Hematopoietic multipotent progenitor cell (in vitro differentiated cells): ENCODE data around the gene NBEA. TPM values are rescaled to one million over a fixed set of nuclear protein-coding genes. Genes with fewer than 3 reads are reported as not detected.
A peak's percentile ranks its signal among the peaks of the same experiment; 100 is the strongest.
"Not testable (repeated sequence)": the region's sequence is repeated elsewhere in the genome, so short reads cannot be mapped to it uniquely, and the experiment has no call there.

Experiments
- DNase-seq, 3 donors: peaks; one replicate each; pipeline ENCODE4 v3.0.0-alpha.2; 2011 to 2015; ENCODE audit warnings: low read depth in 2 of 3, low spot score in 2 of 3
- total RNA-seq: library from RNA; depleted of rRNA; stranded (reverse); fragments of >200 nt; gene quantifications from one replicate; pipeline ENCODE4 v1.2.3, GENCODE V29; 2012

NBEA gene
- total RNA-seq, 1 donor = 4.6 TPM

DNA sequence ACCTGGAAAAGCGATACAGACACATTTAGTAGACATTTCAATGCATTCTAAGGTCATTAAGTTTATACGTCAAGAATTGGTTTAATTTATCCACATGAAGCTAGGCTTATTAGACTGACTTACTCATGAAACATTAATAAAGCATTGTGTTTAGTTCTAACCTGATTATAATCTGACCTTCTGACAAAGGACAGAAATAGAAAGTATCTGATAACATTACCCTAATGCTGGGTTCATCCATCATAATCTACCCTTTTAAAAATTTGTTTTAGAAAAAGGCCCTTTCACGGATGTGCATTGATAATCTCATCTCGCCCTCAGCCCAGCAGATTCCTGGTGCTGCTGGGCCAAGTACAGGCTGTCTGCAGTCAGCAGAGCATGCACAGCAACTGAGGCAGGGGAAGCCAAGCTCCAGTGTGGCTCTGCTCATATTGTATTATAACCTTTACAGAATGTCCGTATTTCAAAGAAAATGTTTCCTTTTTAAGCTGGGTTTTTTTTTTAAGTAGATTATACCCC lies 676.6 kb downstream of the NBEA start:
- DNase-seq = no peak

DNA sequence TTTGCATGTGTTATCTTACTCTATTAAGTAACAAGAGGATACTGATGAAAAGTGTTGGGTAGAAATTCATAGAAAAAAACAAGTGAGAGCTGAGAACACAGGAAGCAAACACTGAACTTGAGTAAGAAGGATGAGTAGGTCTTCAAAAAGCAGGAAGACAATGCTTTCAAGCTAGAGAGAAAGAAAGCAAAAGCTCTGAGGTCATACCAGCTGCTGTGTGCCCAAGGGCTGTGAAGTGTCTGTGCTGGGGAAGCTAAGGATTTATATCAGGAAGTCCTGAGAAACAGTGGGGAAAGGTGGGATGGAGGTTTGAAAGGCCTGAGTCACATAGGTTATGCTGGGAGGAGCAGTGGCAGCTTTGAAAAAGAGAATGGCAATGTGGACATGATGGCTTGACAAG lies 679.9 kb downstream of the NBEA start:
- DNase-seq = no peak

DNA sequence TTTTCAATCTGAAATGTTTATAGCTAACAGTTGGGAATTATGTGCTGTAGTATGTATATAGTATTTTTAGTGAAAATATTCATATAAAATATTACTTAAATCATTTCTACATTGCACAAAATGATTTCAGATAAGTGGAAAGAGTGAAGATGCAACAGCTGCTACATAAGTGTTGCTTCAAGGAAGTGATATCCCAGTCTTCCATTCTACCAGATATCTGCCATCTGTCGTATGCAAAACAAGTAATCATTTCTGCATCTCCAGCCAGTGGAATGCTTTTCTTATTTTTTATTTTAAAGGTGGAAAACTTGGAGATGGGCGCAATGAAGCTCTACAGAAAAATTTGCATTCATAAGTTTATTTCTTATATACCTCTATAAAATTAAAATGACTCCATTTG lies 687.0 kb downstream of the NBEA start:
- DNase-seq = no peak

DNA sequence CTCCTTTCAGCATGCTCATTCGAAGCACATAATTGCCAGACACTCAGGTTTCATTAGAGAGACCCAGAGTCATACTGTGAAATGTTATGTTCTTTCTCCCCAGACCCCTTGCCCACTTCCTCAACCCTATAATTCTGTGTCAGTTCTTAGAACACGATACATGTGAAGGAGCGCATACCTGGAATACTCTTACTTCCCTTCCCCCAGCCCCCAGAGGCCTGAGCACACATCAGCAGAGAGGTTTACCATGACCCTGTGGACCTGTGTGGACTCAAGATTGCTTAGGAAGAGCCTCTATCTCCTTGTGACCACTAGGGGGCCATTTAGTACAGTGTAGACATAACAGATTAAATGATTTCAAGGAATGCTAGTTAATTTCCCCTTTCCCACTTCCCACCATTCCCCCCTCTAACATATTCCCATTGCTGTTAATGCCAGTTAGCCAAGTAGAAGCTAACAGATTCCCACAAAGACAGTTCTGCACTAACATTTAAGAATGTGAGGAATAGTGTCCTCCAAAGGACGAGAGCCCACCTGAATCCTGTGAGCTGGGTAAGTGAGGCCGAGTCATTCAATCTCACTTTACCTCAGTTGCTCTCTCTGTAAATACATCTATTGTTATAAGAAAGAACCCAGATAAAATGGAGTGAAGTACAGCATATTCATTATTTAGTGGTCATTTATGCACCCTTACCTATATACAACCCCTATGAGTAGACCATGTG lies 688.6 kb downstream of the NBEA start:
- peak in 2 of 3 donors; percentile 20 to 26 for DNase-seq

DNA sequence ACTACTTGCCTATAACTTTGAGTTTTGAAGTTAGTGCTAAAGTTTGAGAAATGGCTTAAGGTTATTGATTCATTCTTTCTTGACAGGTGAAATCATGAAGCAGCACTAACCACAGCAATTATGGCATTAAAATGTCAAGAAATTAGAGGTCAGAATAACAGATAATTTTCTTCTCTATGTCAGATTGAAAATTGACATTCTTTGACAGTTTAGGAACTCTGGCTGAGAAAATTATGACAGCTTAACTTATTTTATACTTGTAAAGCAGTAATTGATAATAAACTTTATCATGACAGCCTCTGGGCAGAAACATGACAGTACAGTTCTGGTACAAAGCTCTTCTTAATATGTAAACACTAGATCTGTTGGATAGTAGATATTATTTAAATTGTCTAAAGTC lies 689.6 kb downstream of the NBEA start:
- no peak for DNase-seq

DNA sequence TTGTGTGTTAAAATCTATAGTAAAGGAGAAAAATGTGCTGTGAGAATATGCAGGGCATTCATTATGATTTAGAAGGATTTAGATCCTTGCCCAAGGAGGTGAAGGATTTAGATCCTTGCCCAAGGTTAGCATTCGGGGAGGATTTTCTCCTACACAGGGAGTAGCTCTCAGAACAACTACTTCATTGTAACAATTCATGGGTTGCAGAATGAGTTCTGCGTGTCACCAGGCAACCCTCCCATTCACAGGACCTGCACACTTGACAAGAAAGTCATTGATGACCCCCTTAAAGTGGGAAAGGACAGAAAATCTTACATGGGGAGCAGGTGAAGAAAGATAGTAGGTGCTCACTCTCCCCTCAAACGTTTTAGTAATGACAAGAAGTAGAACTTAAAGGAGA lies 701.6 kb downstream of the NBEA start:
- no peak for DNase-seq

DNA sequence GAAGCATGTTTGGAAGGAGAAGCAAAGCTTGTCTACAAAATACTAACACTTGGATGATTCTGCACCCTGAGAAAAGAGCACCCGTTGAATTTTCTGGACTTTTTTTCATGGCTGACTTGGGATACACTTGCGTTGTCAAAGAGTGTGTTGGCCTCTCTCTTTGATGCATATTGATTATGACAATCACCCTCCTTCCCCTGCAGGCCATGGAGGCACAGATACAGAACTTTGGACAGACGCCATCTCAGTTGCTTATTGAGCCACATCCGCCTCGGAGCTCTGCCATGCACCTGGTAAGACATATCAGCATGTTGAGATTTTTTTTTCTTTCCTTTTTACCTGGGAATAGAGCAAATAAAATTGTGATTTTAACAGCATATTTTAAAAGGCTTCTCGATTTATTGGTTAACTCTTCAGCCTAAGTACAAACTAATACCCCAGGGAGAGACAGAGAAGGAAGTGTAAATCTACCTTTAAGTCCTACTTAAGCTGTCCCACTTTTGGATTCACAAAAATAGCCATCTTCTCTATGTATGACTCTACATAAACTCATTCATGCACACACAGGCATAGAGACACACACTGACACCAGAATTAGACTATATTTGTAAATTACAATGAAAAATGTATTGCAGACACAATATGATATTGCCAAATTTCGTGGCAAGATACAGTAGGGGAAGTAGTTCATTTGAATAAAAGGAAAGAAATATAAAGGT lies 704.1 kb downstream of the NBEA start:
- DNase-seq = no peak

DNA sequence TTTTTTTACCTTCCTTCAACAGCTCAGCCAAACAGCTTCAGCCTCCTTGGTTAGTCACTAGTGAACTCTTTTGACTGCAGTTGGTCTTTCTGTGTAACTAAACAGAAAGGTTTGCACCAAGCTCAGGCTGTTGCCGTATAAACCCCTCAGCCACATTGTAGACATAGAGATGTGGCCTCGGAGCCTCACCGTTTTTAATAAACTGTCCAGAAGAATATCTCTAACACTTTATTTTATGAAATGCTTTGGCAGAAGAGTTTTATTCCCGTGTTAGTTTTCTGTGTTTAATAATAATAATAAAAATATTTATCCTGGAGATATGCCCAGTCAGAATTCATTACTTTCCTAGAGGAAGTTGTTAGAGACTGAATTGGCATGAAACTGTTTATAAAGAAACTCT lies 706.1 kb downstream of the NBEA start:
- DNase-seq = no peak

DNA sequence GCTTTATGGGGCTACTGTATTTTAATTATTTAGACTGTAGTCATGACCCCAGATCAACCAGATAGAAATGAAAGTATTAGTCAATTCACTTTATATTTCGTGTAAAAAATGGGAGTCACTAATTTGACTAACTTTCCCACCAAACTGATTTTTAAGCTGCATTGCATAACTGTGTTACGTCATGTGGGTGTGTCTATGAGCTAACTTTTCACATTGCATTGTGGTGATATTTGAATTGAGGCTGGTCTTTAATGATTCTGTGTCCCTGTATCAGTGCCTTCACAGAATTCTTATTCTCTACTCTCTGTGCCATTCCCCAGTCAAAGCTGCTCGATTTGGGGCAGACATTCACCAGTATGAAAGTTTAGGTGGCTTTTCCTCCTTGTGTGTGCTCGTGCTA lies 707.1 kb downstream of the NBEA start:
- no peak for DNase-seq

DNA sequence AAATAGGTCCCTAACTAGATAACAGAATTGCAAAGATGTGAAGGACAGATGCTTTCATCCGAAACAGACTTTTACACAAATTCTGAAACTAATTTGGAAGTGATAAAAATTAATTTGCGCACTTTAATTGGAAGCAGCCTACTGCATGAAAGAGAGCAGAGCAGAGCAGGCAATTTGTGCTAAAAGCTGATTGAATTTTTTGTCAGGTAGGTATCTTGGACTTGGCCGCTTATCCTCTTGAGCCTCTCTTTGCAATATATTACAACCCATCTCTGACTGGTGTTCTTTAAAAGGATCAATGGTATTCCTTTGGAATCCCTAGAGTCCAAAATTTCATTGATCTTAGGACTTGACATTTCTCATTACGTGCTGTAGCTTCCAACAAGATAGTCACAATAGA lies 717.7 kb downstream of the NBEA start:
- no peak for DNase-seq

DNA sequence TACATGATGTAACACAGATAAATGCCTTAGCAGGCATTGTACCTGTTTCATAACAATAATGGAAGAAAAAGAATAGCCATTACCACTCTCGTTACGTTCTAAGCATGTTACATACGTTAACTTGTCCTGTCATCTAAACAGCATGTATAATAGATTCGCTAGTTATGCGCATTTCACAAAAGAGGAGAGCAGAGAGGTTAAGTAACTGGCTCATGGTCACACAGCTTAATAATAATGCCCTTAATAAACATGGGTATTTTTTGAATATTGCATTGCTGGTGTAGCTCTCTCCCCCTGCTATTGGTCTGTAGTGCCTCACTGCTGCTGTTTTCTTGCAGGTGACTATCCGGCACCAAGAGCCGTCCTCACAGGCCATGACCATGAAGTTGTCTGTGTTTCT lies 722.7 kb downstream of the NBEA start:
- no peak for DNase-seq

DNA sequence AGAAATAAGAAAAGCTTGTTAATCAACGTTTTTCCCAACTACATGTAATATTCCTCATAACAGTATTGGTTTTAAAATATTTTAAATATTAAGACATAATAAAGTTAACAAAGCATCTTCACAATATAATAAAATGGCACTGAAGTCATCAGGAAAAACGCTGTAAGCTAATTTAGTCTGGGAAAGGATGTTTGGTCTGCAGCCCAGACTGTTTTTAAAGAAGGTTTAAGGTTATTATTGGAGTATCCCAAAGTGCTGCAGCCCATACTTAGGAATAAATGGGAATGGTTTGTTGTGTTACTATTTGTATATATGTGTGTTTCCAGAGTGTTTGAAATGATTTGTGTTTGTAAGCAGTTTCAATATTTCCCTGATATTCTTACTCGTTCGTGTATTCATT lies 727.3 kb downstream of the NBEA start:
- DNase-seq = no peak

DNA sequence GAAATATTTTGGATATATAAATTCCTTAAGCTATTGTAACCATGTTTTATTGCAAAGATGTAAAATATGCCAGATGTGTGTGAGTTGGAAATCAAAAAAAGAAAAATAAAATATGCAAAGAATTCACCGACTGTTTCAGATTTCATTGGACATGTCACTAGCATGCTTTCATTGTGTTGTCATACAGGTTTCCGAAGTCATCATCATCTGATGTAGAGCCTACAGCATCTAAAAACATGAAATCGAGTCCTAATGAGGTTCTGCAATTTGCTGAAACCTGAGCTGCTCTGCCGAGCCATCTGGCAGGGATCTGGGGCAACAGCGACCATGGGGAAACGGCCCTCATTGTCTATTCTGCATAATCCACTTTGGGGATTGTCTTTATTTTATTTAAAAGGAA lies 730.5 kb downstream of the NBEA start:
- no peak for DNase-seq

DNA sequence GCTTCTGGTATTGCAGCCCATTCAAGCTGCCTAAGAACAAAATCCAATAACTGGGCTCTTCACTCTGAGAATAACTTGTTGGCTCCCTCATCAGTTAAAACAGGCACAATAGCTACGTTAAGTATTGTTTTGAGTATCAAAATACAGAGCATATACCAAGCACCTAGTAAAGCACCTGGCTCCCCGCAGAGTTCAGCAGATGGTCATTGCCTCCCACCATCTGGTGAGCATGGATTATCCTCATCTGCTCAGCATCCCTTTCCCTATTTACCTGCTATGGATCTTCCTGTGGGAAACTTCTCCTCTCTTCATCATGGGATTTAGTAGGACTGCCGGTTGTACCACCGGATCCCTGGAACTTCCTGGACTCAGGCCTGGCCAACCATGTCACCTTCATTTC lies 733.6 kb downstream of the NBEA start:
- DNase-seq = no peak

DNA sequence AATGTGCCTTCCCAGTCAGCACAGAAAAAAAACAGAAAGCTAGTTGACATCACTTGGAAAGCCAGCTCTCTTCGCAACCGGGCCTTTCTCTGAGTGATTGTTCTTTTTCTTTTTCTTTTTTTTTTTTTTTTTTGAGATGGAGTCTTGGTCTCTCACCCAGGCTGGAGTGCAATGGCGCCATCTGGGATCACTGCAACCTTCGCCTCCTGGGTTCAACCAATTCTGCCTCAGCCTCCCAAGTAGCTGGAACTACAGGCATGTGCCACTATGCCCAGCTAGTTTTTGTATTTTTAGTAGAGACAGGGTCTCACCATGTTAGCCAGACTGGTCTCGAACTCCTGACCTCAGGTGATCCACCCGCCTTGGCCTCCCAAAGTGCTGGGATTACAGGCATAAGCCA lies 735.8 kb downstream of the NBEA start:
- not testable (repeated sequence) for DNase-seq

DNA sequence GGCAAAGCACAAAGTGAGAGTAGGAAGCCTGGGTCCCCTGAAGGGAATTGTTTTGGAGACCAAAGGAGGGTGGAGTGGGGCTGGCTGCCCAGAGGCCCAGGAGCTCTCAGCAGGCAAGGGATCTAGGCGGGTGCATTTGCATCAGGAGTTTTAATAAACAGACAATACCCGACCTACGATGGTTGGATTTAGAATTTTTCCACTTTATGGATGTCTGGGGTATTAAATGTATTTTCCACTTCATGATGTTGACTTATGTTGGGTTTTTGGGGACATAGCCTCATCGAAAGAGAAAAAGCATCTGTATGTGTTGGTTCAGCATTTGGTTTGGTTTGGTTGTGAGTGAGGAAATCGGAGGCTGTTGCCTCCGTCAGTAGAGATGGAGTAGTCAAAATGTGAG lies 739.6 kb downstream of the NBEA start:
- no peak for DNase-seq

DNA sequence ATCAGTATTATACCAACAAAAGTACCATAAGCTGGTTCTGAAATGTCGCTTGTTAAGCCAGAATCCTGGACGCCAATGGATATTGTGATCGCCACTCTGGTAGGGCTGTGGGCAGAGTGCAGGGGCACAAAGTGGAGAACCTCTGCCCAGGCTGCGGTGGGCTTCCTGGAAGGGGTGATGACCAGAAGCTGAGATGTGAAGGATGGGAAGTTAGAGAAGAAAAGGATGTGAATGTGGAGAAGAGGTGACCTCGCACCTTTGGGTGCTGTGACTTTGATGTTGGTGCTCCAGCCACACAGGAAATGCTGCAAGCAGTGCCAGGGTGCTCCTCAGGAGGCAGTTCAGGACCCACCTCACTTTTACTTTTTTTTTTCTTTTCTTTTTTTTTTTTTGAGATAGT lies 742.4 kb downstream of the NBEA start:
- DNase-seq = no peak

DNA sequence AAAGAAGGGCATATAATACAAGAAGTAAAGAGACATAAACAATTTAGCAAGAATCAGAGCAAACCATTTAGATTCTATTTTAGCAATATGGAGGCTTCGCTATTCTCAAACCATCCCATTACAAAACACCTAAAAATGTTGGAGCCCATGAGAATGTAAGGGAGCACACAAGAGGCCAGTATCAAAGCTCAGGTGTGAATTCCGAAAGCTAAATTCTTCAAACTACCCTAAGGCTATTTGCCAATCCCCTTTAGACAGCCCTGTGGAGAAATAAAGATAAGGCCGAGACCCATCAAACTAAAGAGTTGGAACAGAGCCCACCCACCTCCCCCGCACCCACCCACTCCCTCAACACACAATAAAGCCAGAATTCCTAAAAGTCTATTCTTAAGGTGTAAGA lies 745.3 kb downstream of the NBEA start:
- no peak for DNase-seq

DNA sequence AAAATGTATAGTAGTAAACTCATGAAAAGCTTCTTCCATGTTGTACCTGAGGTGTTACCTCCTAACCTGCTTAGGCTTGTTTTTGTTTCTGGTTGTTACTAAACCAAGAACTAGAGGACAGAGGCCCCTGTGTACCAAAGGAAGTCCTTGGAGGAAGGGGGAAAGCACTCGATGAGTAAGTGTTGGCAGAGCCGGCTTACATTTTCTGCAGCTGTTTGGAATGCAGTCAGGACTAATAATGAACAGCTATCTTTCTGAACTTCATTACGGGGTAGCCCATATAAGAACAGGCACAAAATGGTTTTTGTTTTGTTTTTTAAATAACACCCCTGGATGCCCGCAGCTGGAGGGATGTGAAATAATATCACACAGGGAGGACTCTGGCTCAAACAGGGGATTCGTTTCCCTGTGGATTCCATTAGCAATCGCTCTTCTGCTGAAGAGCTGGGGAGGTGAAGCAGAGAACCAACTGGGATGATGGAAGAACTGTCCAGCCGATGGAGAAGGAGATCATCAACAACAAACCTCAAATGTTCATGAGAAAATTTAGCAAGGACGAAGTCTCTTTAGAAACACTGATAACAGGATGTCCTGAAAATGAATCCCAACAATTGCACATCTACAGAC lies 748.6 kb downstream of the NBEA start:
- DNase-seq = no peak

DNA sequence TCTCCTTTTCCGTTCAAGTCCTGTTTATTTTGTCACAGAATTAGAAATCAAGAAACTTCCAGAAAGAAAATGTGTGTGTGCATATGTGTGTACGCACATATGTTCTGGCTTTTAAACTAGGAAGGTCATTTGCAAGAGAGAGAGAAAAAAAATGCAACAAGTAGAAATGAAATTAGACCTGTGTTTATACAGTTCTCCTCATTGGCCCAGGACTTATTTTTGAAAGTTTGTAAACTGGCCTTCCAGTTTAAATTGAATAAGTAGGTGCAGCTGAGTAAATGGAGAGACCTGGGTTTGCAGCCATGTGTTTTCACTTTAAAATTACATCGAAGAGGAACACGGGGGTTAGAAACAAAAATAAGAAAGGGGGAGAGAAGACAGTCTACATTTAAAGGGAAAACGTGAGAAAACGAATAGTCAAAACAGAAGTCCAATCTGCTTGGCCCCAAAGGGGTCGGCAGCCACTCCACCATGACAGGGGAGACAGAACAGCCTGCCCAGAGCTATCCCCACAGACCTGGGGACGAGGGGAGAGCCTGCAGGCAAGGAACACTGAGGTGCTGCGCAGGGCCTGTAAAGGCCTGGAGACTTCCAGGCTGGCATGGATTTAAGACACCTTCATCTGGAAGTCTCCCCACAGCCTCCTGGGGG lies 751.2 kb downstream of the NBEA start:
- DNase-seq = no peak

DNA sequence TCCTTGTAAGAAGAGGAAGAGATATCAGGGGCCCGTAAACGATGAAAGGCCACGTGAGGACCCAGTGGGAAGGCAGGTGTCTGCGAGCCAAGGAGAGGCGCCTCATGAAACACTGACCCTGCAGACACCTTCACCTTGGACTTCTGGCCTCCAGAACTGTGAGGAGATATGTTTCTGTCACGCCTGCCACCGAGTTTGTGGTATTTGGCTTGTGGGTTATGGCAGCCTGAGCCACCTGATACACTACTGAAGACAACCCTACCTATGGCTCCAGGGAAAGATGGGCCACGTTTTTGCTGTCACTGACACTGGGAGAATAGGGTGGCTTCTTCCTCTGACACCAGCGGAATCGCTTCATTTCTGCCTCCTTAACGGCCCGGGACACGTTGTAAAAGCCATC lies 752.0 kb downstream of the NBEA start:
- no peak for DNase-seq
